NB4 (cell line): ENCODE results near the gene FFAR1.

ENCODE experiments used
- DNase-seq: peaks from one replicate; pipeline ENCODE4 v3.0.0; 2010; ENCODE audit warnings: low read depth
- H3K4me3 ChIP-seq: one replicate; pipeline ENCODE4 v1.5.1; 2011; ENCODE audit warnings: mild to moderate bottlenecking, low read depth, low read length, moderate library complexity
- CTCF ChIP-seq: IDR thresholded peaks from one replicate; pipeline ENCODE4 v1.5.1; 2012; ENCODE audit warnings: low read depth, low read length
- MAX ChIP-seq: IDR thresholded peaks from 2 replicates; pipeline ENCODE4 v1.6.1; 2011; ENCODE audit warnings: low read depth, low read length
- MYC ChIP-seq: IDR thresholded peaks from 2 replicates; pipeline ENCODE4 v1.6.1; 2011; ENCODE audit warnings: low read depth, low read length
- POLR2A ChIP-seq: IDR thresholded peaks from 2 replicates; pipeline ENCODE4 v1.6.1; 2011; ENCODE audit warnings: mild to moderate bottlenecking; ENCODE audit not compliant: insufficient read length; ENCODE audit errors: extremely low read depth

FFAR1 gene

GRCh38 chr19:35346193-35347052 lies 1.3 kb upstream of the FFAR1 start:
- no peak overlapping the region for H3K4me3 ChIP-seq
- no peak for DNase-seq
- TF ChIP-seq MAX, result no peak
- TF ChIP-seq POLR2A, result no peak
- TF ChIP-seq MYC, result no peak
- no peak for TF ChIP-seq CTCF

DNA sequence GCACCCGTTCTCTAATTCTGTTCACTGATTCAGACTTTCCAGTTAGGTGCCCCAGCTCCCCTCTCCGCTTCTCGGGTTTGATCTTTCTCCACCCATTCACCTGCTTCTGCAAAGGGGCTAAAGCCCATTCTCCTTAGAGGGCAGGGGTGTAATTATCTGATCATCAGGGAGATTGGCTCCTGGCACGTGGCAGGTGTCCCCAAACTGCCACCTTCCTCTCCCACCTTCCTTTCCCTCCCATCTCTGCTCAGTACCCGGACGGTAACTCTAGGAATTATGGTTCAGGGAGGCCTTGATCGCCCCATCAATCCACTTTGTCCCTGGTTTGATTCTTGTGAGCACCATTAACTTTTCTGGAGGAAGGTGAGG lies 212 bp downstream of the FFAR1 start:
- TF ChIP-seq POLR2A, result no peak
- no peak for TF ChIP-seq MAX
- H3K4me3 ChIP-seq, result no peak overlapping the region
- no peak for DNase-seq

GRCh38 chr19:35348911-35349611 lies 1.4 kb downstream of the FFAR1 start:
- TF ChIP-seq MYC, result no peak
- no peak for TF ChIP-seq CTCF
- TF ChIP-seq POLR2A, result no peak
- no peak for TF ChIP-seq MAX
- DNase-seq, result no peak
- no peak overlapping the region for H3K4me3 ChIP-seq

GRCh38 chr19:35349614-35350521 lies 2.2 kb downstream of the FFAR1 start:
- DNase-seq, result no peak
- no peak for TF ChIP-seq POLR2A
- no peak for TF ChIP-seq MAX
- no peak for TF ChIP-seq CTCF
- TF ChIP-seq MYC, result no peak

DNA sequence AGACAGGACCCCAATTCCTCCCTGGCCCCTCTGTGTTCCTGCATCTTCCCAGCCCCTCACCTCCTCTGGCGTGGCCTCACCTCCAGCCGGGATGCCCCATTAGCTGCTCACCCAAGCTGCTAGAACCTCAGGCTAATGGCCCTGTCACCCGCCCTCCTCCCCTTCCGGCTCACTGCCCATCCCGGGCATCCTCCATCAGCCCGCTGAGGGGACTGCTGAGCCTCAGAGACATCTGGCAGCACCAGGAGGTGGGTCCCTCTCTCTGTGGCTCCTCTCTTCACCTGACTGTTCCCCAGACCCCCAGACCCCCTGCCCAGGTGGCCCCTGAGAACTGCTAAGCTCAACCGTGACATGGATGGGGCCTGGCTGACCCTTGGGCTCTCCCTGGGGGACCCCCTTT lies 2.9 kb downstream of the FFAR1 start:
- no peak for TF ChIP-seq CTCF
- no peak for TF ChIP-seq POLR2A
- TF ChIP-seq MAX, result no peak
- no peak for TF ChIP-seq MYC
- no peak overlapping the region for H3K4me3 ChIP-seq
- DNase-seq, result no peak

More at GRCh38 chr19:35349614-35350521, 2.2 kb downstream of the FFAR1 start:
- H3K4me3 ChIP-seq, result no peak overlapping the region
